ENCODE data around the gene PVR.

The PVR gene

GRCh38 chr19:44698492-44699201, 54.9 kb downstream of the PVR start, which contains the start of gene CEACAM16:
Gene CEACAM16 (plus strand): TSS chr19:44699151. CDS start chr19:44701457, 2,306 bp downstream.
- no peak for TF ChIP-seq CTCF (IDR thresholded peaks at IDR 0.05; ENCODE audit: control insufficient read depth, extremely low read depth, insufficient read depth)
- no peak for DNase-seq (ENCODE audit: low read depth)
- no peak within 1 kb of the TSS for H3K4me3 ChIP-seq (ENCODE audit: low read depth, low read length)

GRCh38 chr19:44700547-44700946, 56.8 kb downstream of the PVR start:
- no peak for TF ChIP-seq CTCF (IDR thresholded peaks at IDR 0.05; ENCODE audit: control insufficient read depth, extremely low read depth, insufficient read depth)
- H3K4me3 ChIP-seq (ENCODE audit: low read depth, low read length) = no peak overlapping the region
- no peak for DNase-seq (ENCODE audit: low read depth)

GRCh38 chr19:44701228-44701627, 57.5 kb downstream of the PVR start:
- no peak overlapping the region for H3K4me3 ChIP-seq (ENCODE audit: low read depth, low read length)
- no peak for DNase-seq (ENCODE audit: low read depth)
- no peak for TF ChIP-seq CTCF (IDR thresholded peaks at IDR 0.05; ENCODE audit: control insufficient read depth, extremely low read depth, insufficient read depth)

- TF ChIP-seq CTCF (IDR thresholded peaks at IDR 0.05; ENCODE audit: control insufficient read depth, extremely low read depth, insufficient read depth) = no peak
- DNase-seq (ENCODE audit: low read depth) = no peak
- H3K4me3 ChIP-seq (ENCODE audit: low read depth, low read length) = no peak overlapping the region
Measured at GRCh38 chr19:44702551-44703176, 59.0 kb downstream of the PVR start.

GRCh38 chr19:44703336-44704078, 59.8 kb downstream of the PVR start:
- no peak overlapping the region for H3K4me3 ChIP-seq (ENCODE audit: low read depth, low read length)
- no peak for TF ChIP-seq CTCF (IDR thresholded peaks at IDR 0.05; ENCODE audit: control insufficient read depth, extremely low read depth, insufficient read depth)
- DNase-seq (ENCODE audit: low read depth) = no peak

GRCh38 chr19:44704982-44705381, 61.3 kb downstream of the PVR start:
- no peak for TF ChIP-seq CTCF (IDR thresholded peaks at IDR 0.05; ENCODE audit: control insufficient read depth, extremely low read depth, insufficient read depth)
- H3K4me3 ChIP-seq (ENCODE audit: low read depth, low read length) = no peak overlapping the region
- no peak for DNase-seq (ENCODE audit: low read depth)
